ENCODE data around the gene ZNF319. TPM values are rescaled to one million over a fixed set of nuclear protein-coding genes. Genes with fewer than 3 reads are reported as not detected.
A peak's percentile ranks its signal among the peaks of the same experiment; 100 is the strongest.

The ZNF319 gene
- total RNA-seq, 2 experiments from 2014 or later = 4.7 to 12.7 TPM

DNA sequence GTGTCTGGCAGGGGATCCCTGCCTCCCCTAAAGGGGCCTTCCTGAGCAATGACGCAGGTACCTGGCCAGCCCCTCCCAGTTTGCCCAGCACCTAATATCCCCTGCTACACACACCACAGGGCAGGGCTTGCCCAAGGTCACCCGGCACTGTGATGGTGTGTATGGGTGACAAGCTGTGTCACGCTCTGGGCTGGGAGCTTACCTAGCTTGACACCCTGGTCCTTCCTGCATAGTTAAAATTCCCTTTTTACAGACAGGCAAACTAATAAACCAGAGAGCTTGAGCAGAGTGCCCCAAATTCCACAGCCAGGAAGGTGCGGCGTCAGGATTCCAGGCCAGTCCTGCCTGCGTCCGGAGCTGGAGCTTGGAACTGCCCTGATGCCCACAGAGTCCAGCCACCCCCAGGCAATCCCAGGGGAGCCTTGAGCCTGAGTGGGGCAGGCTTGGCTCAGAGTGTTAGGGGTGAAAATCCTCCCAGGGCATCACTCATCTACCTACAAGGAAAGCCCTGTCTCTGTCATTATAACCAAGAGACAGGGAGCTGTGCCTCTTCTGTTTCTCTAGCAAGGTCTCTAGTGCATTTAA, 43.2 kb upstream of the ZNF319 start:
- BruUV-seq (replicated peaks) = no TSS peak
- Histone ChIP-seq H3K9me3 (ENCODE audit: low read length) (no peaks in the 10 kb centered on the region), H3K27ac (ENCODE audit: low read depth, low read length, poor library complexity, severe bottlenecking) (no peak overlapping the region), H3K4me1 (ENCODE audit: insufficient read depth, low read length, poor library complexity, severe bottlenecking) (no peaks in the 10 kb centered on the region), H3K36me3 (ENCODE audit: insufficient read depth, low read length) (no peaks in the 10 kb centered on the region), H2AFZ (ENCODE audit: low read length) (no peak overlapping the region), H3K9me2 (ENCODE audit: insufficient read depth, low read length) (no peaks in the 10 kb centered on the region), H3K79me2 (ENCODE audit: insufficient read depth, low read depth, low read length) (no peaks in the 10 kb centered on the region), H4K20me1 (ENCODE audit: insufficient read depth, low read length) (no peaks in the 10 kb centered on the region), H3K4me3 (ENCODE audit: low read depth, low read length, poor library complexity, severe bottlenecking) (no peak overlapping the region), H3K4me2 (ENCODE audit: low read length) (no peak overlapping the region)
- no peak for TF ChIP-seq EZH2phosphoT487 (IDR thresholded peaks at IDR 0.05; ENCODE audit: borderline replicate concordance, low read depth, low read length)
- TF ChIP-seq, protein P1, sequence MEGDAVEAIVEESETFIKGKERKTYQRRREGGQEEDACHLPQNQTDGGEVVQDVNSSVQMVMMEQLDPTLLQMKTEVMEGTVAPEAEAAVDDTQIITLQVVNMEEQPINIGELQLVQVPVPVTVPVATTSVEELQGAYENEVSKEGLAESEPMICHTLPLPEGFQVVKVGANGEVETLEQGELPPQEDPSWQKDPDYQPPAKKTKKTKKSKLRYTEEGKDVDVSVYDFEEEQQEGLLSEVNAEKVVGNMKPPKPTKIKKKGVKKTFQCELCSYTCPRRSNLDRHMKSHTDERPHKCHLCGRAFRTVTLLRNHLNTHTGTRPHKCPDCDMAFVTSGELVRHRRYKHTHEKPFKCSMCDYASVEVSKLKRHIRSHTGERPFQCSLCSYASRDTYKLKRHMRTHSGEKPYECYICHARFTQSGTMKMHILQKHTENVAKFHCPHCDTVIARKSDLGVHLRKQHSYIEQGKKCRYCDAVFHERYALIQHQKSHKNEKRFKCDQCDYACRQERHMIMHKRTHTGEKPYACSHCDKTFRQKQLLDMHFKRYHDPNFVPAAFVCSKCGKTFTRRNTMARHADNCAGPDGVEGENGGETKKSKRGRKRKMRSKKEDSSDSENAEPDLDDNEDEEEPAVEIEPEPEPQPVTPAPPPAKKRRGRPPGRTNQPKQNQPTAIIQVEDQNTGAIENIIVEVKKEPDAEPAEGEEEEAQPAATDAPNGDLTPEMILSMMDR (conservative IDR thresholded peaks at IDR 0.05; ENCODE audit: low read length) = no peak
- POLR2A ChIA-PET = no interaction called here
- CTCF ChIA-PET (ENCODE audit: unreplicated experiment) = no interaction called here
- DNase-seq (ENCODE audit: low spot score) = no peak
- intact Hi-C loops (cut with micrococcal nuclease; ENCODE audit: unreplicated experiment) = no loop called here

DNA sequence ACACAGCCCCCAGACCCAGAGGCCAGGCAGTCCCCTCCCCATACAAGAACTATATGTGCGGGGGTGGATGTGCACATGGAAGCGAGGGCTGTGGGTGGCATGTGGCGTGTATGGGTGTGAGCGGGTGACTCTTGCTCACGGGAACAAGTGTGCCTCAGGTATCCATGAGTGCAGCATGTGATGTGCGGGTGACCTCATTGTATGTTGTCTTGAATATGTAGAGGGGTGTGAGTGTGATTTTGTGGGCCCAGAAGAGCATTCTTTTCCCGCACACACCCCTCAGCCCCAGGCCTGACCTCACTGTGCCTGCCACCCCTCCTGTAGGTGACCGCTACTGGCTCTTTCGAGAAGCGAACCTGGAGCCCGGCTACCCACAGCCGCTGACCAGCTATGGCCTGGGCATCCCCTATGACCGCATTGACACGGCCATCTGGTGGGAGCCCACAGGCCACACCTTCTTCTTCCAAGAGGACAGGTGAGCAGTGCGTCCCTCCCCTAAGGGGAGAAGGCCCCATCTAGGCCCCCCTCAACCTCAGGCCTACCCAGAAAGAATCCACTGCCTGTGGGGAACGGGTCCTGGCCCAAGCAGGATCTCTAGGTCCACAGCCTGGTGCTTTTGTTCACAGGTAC, 42.5 kb upstream of the ZNF319 start:
- BruUV-seq (replicated peaks) = no TSS peak
- Histone ChIP-seq H3K27ac (ENCODE audit: low read depth, low read length, poor library complexity, severe bottlenecking) (no peak overlapping the region), H3K9me3 (ENCODE audit: low read length) (no peaks in the 10 kb centered on the region), H3K9me2 (ENCODE audit: insufficient read depth, low read length) (no peaks in the 10 kb centered on the region), H4K20me1 (ENCODE audit: insufficient read depth, low read length) (no peaks in the 10 kb centered on the region), H3K79me2 (ENCODE audit: insufficient read depth, low read depth, low read length) (no peaks in the 10 kb centered on the region), H3K4me1 (ENCODE audit: insufficient read depth, low read length, poor library complexity, severe bottlenecking) (no peaks in the 10 kb centered on the region), H3K4me2 (ENCODE audit: low read length) (no peak overlapping the region), H2AFZ (ENCODE audit: low read length) (0 out of 2 replicates have a peak overlapping the region, but pooled peaks have one; percentile 16), H3K4me3 (ENCODE audit: low read depth, low read length, poor library complexity, severe bottlenecking) (no peak overlapping the region), H3K36me3 (ENCODE audit: insufficient read depth, low read length) (no peaks in the 10 kb centered on the region)
- TF ChIP-seq, protein P1 (conservative IDR thresholded peaks at IDR 0.05; ENCODE audit: low read length) = no peak
- DNase-seq (ENCODE audit: low spot score) = no peak
- ChIA-PET CTCF (ENCODE audit: unreplicated experiment) (no interaction called here), POLR2A (interaction anchor here (0.6 kb wide), 1 partner anchor 11 kb away, joined by 3 read pairs; no protein-coding TSS in a partner anchor)
- intact Hi-C loops (cut with micrococcal nuclease; ENCODE audit: unreplicated experiment) = no loop called here

All from OCI-LY7 (cell line).